ENCODE results near the gene PPIG. TPM values are rescaled to one million over a fixed set of nuclear protein-coding genes. Genes with fewer than 3 reads are reported as not detected.

Gene PPIG
- total RNA-seq, 1 experiment from 2014 or later: 66.2 TPM

- no peaks in the 10 kb centered on the region for H3K4me1 Mint-ChIP-seq
- H3K56ac ChIP-seq (ENCODE audit: insufficient read length, low read depth, low read length): no peak overlapping the region
- H3K9ac ChIP-seq (ENCODE audit: extremely low read depth, insufficient read length, low read length): no peak overlapping the region
- H3K4me2 ChIP-seq (ENCODE audit: insufficient read depth, insufficient read length, low read length): no peak overlapping the region
- H2BK20ac ChIP-seq (ENCODE audit: low read depth, low read length, poor library complexity, severe bottlenecking): no peak overlapping the region
- H3K4me1 ChIP-seq (ENCODE audit: insufficient read depth, low read length): no peaks in the 10 kb centered on the region
- WGBS (ENCODE audit: extremely low coverage, insufficient read length, low lambda C conversion rate): no CpG with 5 or more reads among the region's 2 CpGs
- no peak overlapping the region for H2BK15ac ChIP-seq (ENCODE audit: low read depth, low read length)
- no peaks in the 10 kb centered on the region for H3K23me2 ChIP-seq (ENCODE audit: insufficient read length, low read depth, low read length, poor library complexity, severe bottlenecking)
- H3K79me2 ChIP-seq (ENCODE audit: insufficient read depth, low read length): no peaks in the 10 kb centered on the region
- H3K18ac ChIP-seq (ENCODE audit: insufficient read length, low read depth, low read length): no peak overlapping the region
- no peak for TF ChIP-seq CTCF (conservative IDR thresholded peaks at IDR 0.05)
- no peaks in the 10 kb centered on the region for H3K27me3 Mint-ChIP-seq (ENCODE audit: low read depth)
- H3K79me1 ChIP-seq (ENCODE audit: insufficient read depth, low read depth, low read length, poor library complexity, severe bottlenecking): no peaks in the 10 kb centered on the region
- H3T11ph ChIP-seq (ENCODE audit: low read length): no peak overlapping the region
- H3K27ac ChIP-seq (ENCODE audit: insufficient read length, low read depth, low read length): no peak overlapping the region
- H2BK5ac ChIP-seq (ENCODE audit: insufficient read length, low read length): no peak overlapping the region
- no peak overlapping the region for H2AK5ac ChIP-seq (ENCODE audit: insufficient read length, low read length)
- H3K36me3 Mint-ChIP-seq (ENCODE audit: insufficient read depth in 1 of 3, low read depth in 3 of 3): no peaks in the 10 kb centered on the region
- no peak overlapping the region for H4K8ac ChIP-seq (replicated peaks; ENCODE audit: insufficient read length, low read depth, low read length)
- H2BK120ac ChIP-seq (ENCODE audit: low read depth, low read length, poor library complexity, severe bottlenecking): no peak overlapping the region
- no peaks in the 10 kb centered on the region for H3K9me3 ChIP-seq (ENCODE audit: control insufficient read depth, low read depth, low read length)
- no peaks in the 10 kb centered on the region for H3K9me3 Mint-ChIP-seq
- H3K14ac ChIP-seq (ENCODE audit: insufficient read depth, low read length): no peak overlapping the region
- no peak overlapping the region for H3K23ac ChIP-seq (ENCODE audit: insufficient read length, low read depth, low read length)
- H4K91ac ChIP-seq (ENCODE audit: insufficient read length, low read depth, low read length): no peak overlapping the region
- H2BK12ac ChIP-seq (ENCODE audit: insufficient read length, low read depth, low read length): no peak overlapping the region
- no peak overlapping the region for H2AFZ ChIP-seq (ENCODE audit: low read length)
- H3K27ac Mint-ChIP-seq: no peak overlapping the region
- DNase-seq: no peak
- H3K4ac ChIP-seq (ENCODE audit: low read depth, low read length): no peak overlapping the region
- no peak overlapping the region for H4K5ac ChIP-seq (ENCODE audit: insufficient read length, low read depth, low read length)
- H3K4me3 Mint-ChIP-seq: no peak overlapping the region
- no peaks in the 10 kb centered on the region for H3K27me3 ChIP-seq (ENCODE audit: insufficient read depth, low read length)
- H4K20me1 ChIP-seq (ENCODE audit: control insufficient read depth, insufficient read depth, insufficient read length): no peaks in the 10 kb centered on the region
These were observed 63.3 kb downstream of the PPIG start for GRCh38 chr2:169647496-169647895.
